ENCODE data around the gene ST13. TPM values are rescaled to one million over a fixed set of nuclear protein-coding genes. Genes with fewer than 3 reads are reported as not detected.
"Not testable (repeated sequence)": the region's sequence is repeated elsewhere in the genome, so short reads cannot be mapped to it uniquely, and the experiment has no call there.

Gene ST13
- total RNA-seq, 2 donors from 2014 or later, result 310 to 324 TPM

DNA sequence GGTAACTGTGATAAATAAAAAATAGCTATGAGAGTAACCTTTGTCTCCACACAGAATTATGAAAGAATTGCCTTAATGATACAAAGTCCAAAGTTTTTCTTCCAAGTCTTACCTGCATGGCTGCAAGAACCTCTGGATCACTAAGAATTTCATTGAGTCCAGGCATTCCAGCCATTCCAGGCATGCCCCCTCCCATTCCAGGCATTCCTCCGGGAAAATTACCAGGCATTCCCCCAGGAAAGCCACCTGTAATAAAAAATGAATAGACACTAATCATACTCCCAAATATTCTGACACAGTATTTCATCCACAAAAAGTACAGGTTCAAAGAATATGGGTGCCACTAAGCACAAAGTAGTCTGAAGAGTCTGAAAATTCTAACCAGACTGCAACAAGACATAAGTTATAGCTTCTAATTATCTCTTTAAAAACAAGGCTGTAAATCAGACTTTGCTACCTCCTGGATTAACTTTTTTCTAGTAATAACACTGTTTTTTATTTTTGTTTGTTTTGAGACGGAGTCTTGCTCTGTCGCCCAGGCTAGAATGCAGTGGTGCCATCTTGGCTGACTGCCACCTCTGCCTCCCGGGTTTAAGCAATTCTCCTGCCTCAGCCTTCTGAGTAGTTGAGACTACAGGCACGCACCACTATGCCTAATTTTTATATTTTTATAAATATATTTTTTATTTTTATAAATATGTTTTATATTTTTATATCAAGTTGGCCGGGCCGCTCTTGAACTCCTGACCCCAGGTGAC lies 29.3 kb downstream of the ST13 start:
- no peak for DNase-seq
- no peak overlapping the region for H3K27ac ChIP-seq (ENCODE audit: low read depth, low read length)
- peaks cover 7% of the 10 kb centered on the region for H3K4me1 ChIP-seq (ENCODE audit: control insufficient read depth, insufficient read depth, low read length)
- Mint-ChIP-seq H3K36me3 (ENCODE audit: low read depth) (peaks cover 68% of the 10 kb centered on the region), H3K9me3 (no peaks in the 10 kb centered on the region), H3K27ac (peak overlapping the region; percentile 84), H3K4me3 (no peak overlapping the region), H3K4me1 (peaks cover 17% of the 10 kb centered on the region), H3K27me3 (ENCODE audit: insufficient read depth) (no peaks in the 10 kb centered on the region)
- H3K36me3 ChIP-seq (ENCODE audit: control insufficient read depth, insufficient read depth, low read length), result peaks cover 83% of the 10 kb centered on the region
- H3K9me3 ChIP-seq (ENCODE audit: control insufficient read depth, low read length), result no peaks in the 10 kb centered on the region
- H3K27me3 ChIP-seq (ENCODE audit: control insufficient read depth, insufficient read depth, low read length, poor library complexity, severe bottlenecking), result no peaks in the 10 kb centered on the region
- 96% methylated on average over 3 to 6 of the region's 7 CpGs for WGBS, 2 experiments (ENCODE audit: insufficient coverage in 1 of 2, insufficient read length in 1 of 2)
- TF ChIP-seq, protein P1, sequence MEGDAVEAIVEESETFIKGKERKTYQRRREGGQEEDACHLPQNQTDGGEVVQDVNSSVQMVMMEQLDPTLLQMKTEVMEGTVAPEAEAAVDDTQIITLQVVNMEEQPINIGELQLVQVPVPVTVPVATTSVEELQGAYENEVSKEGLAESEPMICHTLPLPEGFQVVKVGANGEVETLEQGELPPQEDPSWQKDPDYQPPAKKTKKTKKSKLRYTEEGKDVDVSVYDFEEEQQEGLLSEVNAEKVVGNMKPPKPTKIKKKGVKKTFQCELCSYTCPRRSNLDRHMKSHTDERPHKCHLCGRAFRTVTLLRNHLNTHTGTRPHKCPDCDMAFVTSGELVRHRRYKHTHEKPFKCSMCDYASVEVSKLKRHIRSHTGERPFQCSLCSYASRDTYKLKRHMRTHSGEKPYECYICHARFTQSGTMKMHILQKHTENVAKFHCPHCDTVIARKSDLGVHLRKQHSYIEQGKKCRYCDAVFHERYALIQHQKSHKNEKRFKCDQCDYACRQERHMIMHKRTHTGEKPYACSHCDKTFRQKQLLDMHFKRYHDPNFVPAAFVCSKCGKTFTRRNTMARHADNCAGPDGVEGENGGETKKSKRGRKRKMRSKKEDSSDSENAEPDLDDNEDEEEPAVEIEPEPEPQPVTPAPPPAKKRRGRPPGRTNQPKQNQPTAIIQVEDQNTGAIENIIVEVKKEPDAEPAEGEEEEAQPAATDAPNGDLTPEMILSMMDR (conservative IDR thresholded peaks at IDR 0.05), result no peak
- peak overlapping the region; percentile 66 for H3K4me3 ChIP-seq (ENCODE audit: low read length)
- peak overlapping the region; percentile 42 for H3K9ac ChIP-seq (ENCODE audit: extremely low read depth, low read length, poor library complexity, severe bottlenecking)

DNA sequence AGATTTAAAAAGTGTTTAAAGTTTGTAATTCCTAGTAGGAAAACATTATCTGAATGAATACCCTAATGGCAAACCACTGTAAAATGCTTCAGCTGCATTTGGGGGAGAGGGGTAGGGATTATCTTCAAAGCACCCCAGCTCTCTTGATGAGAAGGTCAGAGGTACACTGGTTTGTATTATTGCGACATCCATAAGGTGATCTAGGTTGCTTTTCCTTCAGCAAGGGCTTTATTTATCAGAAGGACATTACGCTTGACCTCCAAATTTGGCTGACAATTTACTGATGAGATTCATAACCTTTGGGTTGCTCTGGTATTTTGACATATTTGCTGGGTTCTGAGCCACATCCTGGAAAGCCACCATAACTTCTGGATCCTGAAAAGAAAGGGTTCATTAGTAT lies 30.1 kb downstream of the ST13 start:
- peaks cover 76% of the 10 kb centered on the region for H3K36me3 ChIP-seq (ENCODE audit: control insufficient read depth, insufficient read depth, low read length)
- H3K9ac ChIP-seq (ENCODE audit: extremely low read depth, low read length, poor library complexity, severe bottlenecking), result peak overlapping the region; percentile 42
- not testable (repeated sequence) for DNase-seq; H3K27me3 ChIP-seq (ENCODE audit: control insufficient read depth, insufficient read depth, low read length, poor library complexity, severe bottlenecking); H3K9me3 Mint-ChIP-seq; H3K4me1 ChIP-seq (ENCODE audit: control insufficient read depth, insufficient read depth, low read length); H3K27me3 Mint-ChIP-seq (ENCODE audit: insufficient read depth); H3K27ac ChIP-seq (ENCODE audit: low read depth, low read length); H3K9me3 ChIP-seq (ENCODE audit: control insufficient read depth, low read length); H3K4me3 Mint-ChIP-seq
- H3K4me1 Mint-ChIP-seq, result peaks cover 17% of the 10 kb centered on the region
- WGBS, 2 experiments (ENCODE audit: insufficient coverage in 1 of 2, insufficient read length in 1 of 2), result 80 to 91% methylated on average over 1 of the region's 2 CpGs
- peak overlapping the region; percentile 66 for H3K4me3 ChIP-seq (ENCODE audit: low read length)
- peaks cover 65% of the 10 kb centered on the region for H3K36me3 Mint-ChIP-seq (ENCODE audit: low read depth)
- H3K27ac Mint-ChIP-seq, result peak overlapping the region; percentile 84

DNA sequence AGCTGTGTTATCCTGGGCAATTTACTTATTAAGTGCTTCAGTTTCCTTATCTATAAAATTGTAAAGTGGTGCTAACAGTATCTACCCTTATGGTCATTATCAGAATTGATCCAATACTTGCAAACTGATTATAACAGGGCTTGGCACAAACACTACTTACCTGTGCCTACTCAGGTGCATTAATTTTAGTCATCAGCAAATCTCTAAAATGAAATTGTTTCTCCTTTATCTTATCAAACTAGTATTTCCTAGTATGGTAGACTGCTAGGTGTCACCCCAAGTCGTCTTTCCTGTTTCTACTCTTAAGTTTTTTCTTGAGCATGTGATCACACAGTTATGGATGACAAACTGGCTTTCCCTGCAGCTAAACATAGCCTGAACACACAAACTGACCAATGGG lies 33.0 kb downstream of the ST13 start:
- no peak overlapping the region for H3K9ac ChIP-seq (ENCODE audit: extremely low read depth, low read length, poor library complexity, severe bottlenecking)
- no peak for DNase-seq
- TF ChIP-seq, protein P1 (conservative IDR thresholded peaks at IDR 0.05), result no peak
- 96 to 100% methylated on average over 1 of the region's 1 CpG for WGBS, 2 experiments (ENCODE audit: insufficient coverage in 1 of 2, insufficient read length in 1 of 2)
- no peak overlapping the region for H3K27ac ChIP-seq (ENCODE audit: low read depth, low read length)
- H3K27me3 ChIP-seq (ENCODE audit: control insufficient read depth, insufficient read depth, low read length, poor library complexity, severe bottlenecking), result no peaks in the 10 kb centered on the region
- no peaks in the 10 kb centered on the region for H3K9me3 ChIP-seq (ENCODE audit: control insufficient read depth, low read length)
- H3K4me3 ChIP-seq (ENCODE audit: low read length), result no peak overlapping the region
- Mint-ChIP-seq H3K4me1 (peaks cover 28% of the 10 kb centered on the region), H3K36me3 (ENCODE audit: low read depth) (peaks cover 41% of the 10 kb centered on the region), H3K4me3 (no peak overlapping the region), H3K27ac (no peak overlapping the region), H3K27me3 (ENCODE audit: insufficient read depth) (no peaks in the 10 kb centered on the region), H3K9me3 (no peaks in the 10 kb centered on the region)
- peaks cover 7% of the 10 kb centered on the region for H3K4me1 ChIP-seq (ENCODE audit: control insufficient read depth, insufficient read depth, low read length)
- peaks cover 49% of the 10 kb centered on the region for H3K36me3 ChIP-seq (ENCODE audit: control insufficient read depth, insufficient read depth, low read length)

Measured in endodermal cell (in vitro differentiated cells).